GM12865 (cell line): Measurements from ENCODE around the gene DXO.

Experiments used
- DNase-seq: peaks from one replicate; pipeline ENCODE4 v3.0.0; 2010; ENCODE audit warnings: low read depth
- H3K4me3 ChIP-seq: 2 replicates; pipeline ENCODE4 v1.5.1; 2011; ENCODE audit warnings: mild to moderate bottlenecking, low read depth, low read length, control low read depth
- TF ChIP-seq, protein P1 (sequence below): IDR thresholded peaks from 2 replicates; pipeline ENCODE4 v1.5.1; 2011; ENCODE audit warnings: low read length, control low read depth, low read depth, inconsistent platforms; ENCODE audit not compliant: insufficient read depth; ENCODE audit errors: missing control alignments

Gene DXO

DNA sequence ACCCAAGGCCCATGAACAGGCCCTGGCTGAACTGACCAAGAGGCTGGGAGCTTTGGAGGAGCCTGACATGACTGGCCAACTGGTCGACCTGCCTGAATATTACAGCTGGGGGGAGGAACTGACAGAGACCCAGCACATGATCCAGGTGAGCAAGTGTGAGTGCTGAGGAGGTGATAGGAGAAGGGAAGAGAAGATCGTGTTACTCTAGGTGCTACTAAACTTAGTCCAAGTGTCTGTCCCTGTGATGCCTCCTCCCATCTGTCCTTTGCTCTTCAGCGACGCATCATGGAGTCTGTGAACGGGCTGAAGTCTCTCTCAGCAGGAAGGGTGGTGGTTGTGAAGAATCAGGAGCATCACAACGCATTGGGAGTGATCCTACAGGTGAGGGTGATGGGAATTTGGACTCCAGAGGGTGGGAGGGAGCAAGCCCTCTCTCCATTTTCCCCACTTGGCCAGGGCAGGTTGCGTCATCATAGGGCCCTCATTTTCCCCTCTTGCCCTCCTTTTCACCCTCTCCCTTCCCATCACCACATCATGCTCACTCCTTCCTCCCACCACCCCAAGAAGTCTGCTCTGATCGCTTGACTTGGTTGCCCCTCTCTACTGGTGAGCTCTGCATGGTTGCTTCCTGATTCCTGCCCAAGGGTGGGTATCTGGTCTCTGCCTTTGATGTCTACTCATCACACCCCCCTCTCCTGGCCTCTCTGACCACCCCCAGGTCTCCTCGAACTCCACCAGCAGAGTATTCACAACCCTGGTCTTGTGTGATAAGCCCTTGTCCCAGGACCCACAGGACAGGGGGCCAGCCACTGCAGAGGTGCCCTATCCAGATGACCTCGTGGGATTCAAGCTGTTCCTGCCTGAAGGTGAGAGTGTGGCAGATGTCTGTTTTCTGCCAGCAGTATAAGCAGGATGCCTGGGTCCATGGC, 4.7 kb downstream of the DXO start:
- no peak overlapping the region for H3K4me3 ChIP-seq
- no peak for DNase-seq
- TF ChIP-seq, protein P1, sequence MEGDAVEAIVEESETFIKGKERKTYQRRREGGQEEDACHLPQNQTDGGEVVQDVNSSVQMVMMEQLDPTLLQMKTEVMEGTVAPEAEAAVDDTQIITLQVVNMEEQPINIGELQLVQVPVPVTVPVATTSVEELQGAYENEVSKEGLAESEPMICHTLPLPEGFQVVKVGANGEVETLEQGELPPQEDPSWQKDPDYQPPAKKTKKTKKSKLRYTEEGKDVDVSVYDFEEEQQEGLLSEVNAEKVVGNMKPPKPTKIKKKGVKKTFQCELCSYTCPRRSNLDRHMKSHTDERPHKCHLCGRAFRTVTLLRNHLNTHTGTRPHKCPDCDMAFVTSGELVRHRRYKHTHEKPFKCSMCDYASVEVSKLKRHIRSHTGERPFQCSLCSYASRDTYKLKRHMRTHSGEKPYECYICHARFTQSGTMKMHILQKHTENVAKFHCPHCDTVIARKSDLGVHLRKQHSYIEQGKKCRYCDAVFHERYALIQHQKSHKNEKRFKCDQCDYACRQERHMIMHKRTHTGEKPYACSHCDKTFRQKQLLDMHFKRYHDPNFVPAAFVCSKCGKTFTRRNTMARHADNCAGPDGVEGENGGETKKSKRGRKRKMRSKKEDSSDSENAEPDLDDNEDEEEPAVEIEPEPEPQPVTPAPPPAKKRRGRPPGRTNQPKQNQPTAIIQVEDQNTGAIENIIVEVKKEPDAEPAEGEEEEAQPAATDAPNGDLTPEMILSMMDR, result no peak

DNA sequence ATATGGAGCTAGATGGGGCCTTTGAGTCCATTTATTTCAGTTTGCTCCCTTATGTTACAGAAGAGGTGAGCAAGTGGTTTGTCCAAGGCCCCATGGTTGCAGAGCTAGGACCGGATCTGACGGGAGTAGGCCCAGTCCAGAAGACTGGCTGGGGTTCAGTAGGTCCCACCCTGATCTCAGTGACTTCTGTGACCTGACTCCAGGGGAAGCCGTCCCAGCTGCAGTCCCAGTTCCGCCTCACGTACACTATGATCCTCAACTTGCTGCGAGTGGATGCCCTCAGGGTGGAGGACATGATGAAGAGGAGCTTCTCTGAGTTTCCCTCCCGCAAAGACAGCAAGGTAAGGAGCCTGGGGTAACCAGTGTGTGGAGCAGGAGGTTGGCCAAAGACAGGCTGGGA, 5.4 kb downstream of the DXO start:
- no peak overlapping the region for H3K4me3 ChIP-seq
- DNase-seq, result no peak
- TF ChIP-seq, protein P1, result no peak

DNA sequence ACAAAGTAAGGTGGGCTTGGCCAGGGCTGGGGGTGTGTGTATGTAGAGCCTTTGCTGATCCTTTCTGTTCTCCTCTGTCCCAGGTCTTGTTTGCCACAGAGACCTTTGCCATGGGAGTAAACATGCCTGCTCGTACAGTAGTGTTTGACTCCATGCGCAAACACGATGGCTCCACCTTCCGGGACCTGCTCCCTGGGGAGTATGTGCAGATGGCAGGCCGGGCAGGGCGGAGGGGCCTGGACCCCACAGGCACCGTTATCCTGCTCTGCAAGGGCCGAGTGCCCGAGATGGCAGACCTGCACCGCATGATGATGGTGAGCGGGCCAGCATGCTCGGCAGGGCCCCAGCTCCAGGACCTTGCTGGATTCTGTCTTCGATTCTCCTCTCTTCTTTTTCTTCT, 6.2 kb downstream of the DXO start:
- TF ChIP-seq, protein P1, result no peak
- DNase-seq, result no peak
- H3K4me3 ChIP-seq, result no peak overlapping the region

DNA sequence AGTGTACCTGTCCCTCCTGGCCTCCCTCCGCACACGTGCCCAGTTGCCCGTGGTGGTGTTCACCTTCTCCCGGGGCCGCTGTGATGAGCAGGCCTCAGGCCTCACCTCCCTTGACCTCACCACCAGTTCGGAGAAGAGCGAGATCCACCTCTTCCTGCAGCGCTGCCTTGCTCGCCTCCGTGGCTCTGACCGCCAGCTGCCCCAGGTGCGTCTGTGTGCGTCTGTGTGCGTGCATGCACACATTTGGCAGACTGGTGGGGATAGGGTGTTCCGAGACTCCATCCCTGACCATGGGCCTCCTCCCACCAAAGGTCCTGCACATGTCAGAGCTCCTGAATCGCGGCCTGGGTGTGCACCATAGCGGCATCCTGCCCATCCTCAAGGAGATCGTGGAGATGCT, 8.0 kb downstream of the DXO start:
- TF ChIP-seq, protein P1, result no peak
- no peak overlapping the region for H3K4me3 ChIP-seq
- DNase-seq, result no peak

DNA sequence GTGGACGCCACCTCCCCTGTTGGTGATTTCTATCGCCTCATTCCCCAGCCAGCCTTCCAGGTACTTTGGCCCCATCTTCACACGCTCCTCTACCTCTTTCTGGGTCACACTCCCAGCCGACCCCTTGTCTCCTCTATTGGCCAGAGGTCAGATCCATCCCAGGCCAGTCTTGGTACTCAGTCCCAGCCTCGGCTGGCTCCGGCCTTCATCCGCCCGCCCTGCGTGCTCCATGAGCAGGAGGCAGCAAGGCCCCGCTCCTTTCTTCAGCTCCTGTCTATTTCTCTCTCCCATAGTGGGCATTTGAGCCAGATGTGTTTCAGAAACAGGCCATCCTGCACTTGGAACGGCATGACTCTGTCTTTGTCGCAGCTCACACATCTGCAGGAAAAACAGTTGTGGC, 10.3 kb downstream of the DXO start:
- no peak overlapping the region for H3K4me3 ChIP-seq
- no peak for DNase-seq
- TF ChIP-seq, protein P1, result no peak

DNA sequence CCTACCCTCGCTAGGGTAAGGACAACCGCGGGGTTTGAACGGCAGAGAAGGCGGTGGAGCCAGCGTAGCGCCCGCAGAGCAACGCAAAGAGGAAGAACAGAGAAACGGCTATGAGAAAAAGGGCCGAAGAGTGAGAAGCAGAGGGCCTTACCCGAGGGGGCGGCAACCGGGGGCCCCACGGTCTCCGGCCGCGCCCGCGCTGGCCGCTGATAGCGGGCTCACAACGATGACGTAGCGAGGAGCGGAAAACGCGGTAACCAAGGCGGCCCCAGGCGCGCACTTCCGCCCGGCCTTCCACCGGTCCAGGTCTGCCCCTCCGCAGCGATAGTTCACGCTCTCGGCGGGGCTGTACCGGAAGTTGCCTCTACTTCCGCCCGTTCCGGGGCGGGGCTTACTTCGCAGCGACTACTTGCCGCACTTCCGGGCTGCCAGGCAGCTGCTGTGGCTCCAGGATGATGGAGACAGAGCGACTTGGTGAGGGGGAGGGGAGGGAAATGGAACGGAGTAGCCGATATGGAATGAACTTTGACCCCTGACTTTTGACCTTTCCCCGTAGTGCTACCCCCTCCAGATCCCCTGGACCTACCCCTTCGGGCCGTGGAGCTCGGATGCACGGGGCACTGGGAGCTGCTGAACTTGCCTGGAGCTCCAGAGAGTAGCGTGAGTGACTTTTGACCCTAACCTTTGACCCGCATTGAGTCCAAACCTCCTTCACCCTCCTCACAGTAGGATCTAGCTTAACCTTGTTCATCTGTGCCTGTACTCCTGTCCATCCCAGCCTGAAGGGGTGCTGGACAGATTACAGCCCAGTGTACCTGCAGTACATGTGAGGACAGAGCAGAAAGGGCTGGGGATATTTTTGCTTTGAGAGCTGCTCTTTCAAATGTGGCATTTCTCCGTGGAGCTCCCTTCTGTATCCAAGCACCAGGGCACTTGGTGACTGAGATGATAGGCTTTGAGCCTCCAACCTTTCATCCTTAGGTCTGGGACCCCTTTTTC, 12.9 kb downstream of the DXO start, which contains the start of the genes NELFE and SKIC2:
NELFE (minus strand) TSS at position 231 of the 999 bp plus-strand sequence. CDS start 525 bp downstream, outside the sequence.
SKIC2 (plus strand) TSS at position 435 of the 999 bp plus-strand sequence; CDS start at position 453, 18 bp downstream.
- peak; percentile 99 for DNase-seq
- H3K4me3 ChIP-seq, result peak within 1 kb of the TSS; percentile 83
- TF ChIP-seq, protein P1, result no peak
